Hematopoietic multipotent progenitor cell (in vitro differentiated cells): Measurements from ENCODE around the gene PTRH2. TPM values are rescaled to one million over a fixed set of nuclear protein-coding genes. Genes with fewer than 3 reads are reported as not detected.
A peak's percentile ranks its signal among the peaks of the same experiment; 100 is the strongest.
"Not testable (repeated sequence)": the region's sequence is repeated elsewhere in the genome, so short reads cannot be mapped to it uniquely, and the experiment has no call there.

Experiments used
- DNase-seq, 3 donors: peaks; one replicate each; pipeline ENCODE4 v3.0.0-alpha.2; 2011 to 2015; ENCODE audit warnings: low read depth in 2 of 3, low spot score in 2 of 3
- total RNA-seq: library from RNA; depleted of rRNA; stranded (reverse); fragments of >200 nt; gene quantifications from one replicate; pipeline ENCODE4 v1.2.3, GENCODE V29; 2012

The PTRH2 gene
- 10.0 TPM for total RNA-seq

DNA sequence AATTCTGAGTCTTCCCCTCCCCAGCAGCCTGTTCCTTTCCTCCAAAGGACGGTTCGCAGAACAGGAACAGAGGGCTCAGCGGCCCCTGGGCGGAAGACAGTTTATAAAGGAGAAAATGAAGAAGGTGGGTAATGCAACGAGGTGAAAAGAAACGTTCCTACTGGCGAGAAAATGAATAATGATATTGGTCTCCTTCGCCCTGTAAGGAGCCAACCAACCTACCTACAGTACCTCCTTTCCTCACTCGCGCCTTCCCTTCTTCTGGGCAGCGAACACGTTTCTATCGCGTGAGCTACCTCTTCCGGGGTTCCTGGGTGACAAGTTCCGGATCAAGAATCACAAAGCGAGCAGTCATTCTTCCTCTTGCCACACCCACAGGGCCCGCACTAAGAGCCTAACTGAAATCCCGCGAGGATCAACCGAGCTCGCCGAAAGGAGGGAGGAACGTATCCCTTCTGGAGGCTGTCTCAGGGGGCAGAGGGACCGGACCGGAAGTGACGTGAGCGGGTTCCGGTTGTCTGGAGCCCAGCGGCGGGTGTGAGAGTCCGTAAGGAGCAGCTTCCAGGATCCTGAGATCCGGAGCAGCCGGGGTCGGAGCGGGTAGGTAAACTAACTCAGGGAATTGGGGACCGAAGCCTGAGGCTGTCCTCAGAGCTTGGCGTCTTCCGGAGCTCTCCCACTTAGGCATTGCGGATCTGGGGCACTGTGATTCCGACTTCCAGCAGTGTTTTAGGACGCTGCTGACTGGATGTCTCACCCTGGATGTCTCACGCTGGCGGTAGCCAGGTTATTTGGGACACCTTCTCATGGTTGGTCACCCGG, at the start of gene PTRH2, which contains the start of gene VMP1:
Gene PTRH2, minus strand, starts transcription at position 282 of the 822 bp plus-strand sequence. CDS start 9,452 bp downstream, outside the sequence.
Gene VMP1, plus strand, starts transcription at position 506 of the 822 bp plus-strand sequence. CDS start 23,793 bp downstream, outside the sequence.
- peak; percentile 72 to 99 (median 98) for DNase-seq

GRCh38 chr17:59756236-59756818, 49.1 kb upstream of the PTRH2 start:
- DNase-seq: no peak

- not testable (repeated sequence) for DNase-seq
Observed at GRCh38 chr17:59755069-59755468, 47.8 kb upstream of the PTRH2 start.

- DNase-seq: peak in 2 of 3 donors; percentile 10 to 35
Observed at GRCh38 chr17:59754552-59754951, 47.3 kb upstream of the PTRH2 start.

DNA sequence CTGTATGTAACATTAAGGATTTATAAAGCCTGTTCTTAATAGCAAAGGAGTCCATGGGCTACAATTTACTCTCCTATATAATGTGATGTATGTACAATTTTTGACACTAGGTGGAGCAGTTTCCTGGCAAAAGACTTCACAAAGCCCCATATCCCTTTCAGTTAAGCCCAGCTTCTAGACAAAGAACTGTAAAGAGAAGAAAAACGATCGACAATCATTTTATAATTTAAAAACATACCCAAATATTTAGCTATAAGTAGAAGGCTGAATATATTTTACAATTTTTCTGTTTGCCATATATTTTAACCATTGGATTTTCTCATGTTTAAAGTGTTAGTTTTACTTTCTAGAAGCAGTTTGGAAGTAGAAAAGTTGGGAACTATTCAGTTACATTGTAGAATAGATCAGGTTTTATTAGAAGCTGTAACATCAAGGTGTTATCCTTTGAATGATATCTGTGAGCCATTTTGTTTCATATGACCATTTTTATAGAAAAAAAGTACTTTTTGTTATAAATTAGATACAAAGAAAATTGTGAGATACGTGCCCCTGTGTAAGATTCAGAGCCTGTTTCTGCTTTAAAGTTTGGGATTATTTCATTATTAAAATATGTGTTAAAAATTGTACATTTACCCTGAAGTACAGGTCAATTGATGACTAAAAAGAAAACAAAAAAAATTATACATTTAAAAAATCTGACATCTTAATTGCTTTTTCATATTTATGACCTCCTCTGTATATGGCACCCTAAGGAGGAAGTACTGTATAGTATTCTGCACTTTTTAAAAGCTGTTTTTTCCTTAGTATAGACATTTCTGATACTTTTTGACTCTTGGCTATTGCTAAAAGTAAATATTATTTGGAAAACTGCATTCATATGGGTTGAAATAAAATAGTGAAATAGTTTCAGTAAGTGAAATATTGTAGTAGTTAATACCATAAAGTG, 46.6 kb upstream of the PTRH2 start:
- DNase-seq: peak; percentile 71 to 94 (median 83)

DNA sequence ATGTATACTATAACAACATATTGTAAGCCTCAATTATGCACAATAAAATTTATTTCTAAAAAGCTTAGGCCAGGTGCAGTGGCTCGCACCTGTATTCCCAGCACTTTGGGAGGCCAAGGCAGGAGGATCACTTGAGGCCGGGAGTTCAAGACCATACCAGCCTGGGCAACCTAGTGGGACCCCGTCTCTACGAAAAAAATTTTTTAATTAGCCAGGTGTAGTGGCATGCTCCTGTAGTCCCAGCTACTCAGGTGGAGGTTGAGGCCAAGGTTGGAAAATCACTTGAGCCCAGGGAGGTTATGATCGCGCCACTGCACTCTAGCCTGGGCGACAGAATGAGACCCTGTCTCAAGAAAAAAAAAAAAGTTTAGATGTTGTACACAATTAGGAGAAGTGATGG, 45.7 kb upstream of the PTRH2 start:
- DNase-seq: no peak

DNA sequence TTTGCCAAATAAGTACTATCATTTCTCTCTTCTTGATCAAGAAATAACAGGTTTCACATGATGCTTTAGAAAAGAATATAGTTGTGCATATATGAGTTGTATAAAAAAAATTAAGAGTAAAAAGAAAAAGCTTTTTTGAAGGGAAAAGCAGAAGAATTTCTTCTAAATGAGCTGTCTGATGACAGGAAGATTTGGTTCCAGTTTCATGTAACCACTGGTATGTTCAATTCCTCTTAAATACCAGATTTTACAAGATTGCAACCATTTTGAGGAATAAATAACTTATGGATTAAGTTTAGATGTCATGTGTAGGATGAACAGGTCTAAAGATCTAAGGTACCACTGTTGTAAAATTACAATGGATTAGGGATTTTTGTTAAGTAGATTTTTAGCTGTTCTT, 45.2 kb upstream of the PTRH2 start:
- DNase-seq: no peak

DNA sequence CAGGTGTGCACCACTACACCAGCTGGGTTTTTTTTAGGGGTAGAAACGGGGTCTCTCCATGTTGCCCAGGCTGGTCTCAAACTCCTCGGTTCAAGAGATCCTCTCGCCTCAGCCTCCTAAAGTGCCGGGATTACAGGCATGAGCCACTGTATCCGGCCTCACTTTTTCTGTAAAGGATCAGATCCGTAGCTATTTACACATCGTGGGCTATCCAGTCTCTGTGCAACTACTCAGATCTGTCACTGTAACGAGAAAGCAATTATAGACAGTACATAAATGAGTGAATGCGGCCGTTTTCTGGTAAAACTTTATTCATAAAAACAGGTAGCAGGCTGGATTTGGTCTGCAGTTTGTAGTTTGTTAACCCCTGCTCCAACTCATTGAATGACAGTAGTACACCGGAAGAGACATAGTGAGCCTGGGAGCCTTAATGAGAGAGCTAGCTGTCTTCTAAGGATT, 44.8 kb upstream of the PTRH2 start:
- DNase-seq: no peak

- DNase-seq: no peak
Observed at GRCh38 chr17:59748591-59748990, 41.4 kb upstream of the PTRH2 start.

DNA sequence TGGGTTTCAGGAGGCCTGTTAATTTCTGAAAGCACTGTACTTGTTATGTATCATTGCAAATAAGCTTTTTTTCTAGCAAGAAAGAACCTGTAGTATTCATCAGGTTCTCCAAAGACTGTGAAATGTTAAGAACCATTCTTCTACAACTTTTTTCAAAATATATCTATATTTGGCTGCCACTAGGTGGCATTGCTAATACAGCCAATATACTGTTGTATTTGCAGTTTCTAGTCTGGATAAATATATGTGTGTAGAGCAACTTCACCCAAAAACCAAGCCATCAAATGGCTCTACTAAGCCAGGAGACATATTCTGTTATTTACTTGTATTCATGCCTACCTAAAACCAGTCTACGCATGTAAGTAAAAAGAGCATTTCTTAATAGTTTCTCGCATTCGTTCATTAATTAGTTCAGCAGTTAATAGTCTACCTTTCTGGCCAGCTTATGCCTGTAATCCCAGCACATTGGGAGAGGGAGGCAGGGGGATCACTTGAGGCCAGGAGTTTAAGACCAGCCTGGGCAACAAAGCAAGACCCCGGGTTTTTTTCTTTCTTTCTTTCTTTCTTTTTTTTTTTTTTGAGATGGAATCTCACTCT, 39.7 kb upstream of the PTRH2 start:
- DNase-seq: peak in 2 of 3 donors; percentile 36 to 75

- no peak for DNase-seq
Observed at GRCh38 chr17:59745040-59745439, 37.8 kb upstream of the PTRH2 start.

- no peak for DNase-seq
Observed at GRCh38 chr17:59743842-59744241, 36.6 kb upstream of the PTRH2 start.

- no peak for DNase-seq
Observed at GRCh38 chr17:59737324-59737723, 30.1 kb upstream of the PTRH2 start.

DNA sequence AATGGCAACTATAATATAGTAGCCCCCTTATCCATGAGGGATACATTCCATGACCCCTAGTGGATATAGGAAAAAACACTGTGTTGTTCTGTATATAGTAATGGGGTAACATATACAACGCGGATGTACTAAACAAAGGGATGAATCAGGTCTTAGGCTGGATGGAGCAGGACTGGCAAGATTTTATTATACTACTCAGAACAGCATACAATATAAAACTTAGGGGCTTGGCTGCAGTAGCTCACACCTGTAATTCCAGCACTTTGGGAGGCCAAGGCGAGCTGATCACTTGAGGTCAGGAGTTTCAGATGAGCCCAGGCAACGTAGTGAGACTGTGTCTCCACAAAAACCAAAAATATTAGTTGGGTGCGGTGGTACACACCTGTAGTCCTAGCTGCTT, 27.0 kb upstream of the PTRH2 start:
- DNase-seq: no peak

GRCh38 chr17:59733697-59734096, 26.5 kb upstream of the PTRH2 start:
- DNase-seq: no peak

- no peak for DNase-seq
Observed at GRCh38 chr17:59730268-59730834, 23.1 kb upstream of the PTRH2 start.

- no peak for DNase-seq
Observed at GRCh38 chr17:59727817-59728533, 20.7 kb upstream of the PTRH2 start.

- peak in 1 of 3 donors; percentile 8 for DNase-seq
Observed at GRCh38 chr17:59725691-59726090, 18.5 kb upstream of the PTRH2 start.

DNA sequence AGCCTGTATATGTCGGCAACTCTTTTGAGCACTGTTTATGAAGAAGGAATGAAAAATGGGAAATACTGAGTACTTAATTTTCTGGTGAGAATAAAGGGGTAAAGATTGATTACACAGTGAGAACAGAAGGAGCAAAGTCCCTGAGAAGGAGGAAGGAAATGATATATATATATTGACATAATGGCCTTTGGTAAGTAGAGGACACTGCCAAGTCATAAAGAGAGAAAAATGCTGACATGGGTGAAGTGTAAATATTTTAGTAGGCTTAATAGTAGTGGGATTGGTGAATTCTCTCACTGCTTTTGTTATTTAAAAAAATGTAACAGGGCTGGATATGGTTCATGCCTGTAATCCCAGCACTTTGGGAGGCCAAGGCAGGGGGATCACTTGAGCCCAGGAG, 16.4 kb upstream of the PTRH2 start:
- no peak for DNase-seq
